B cell (primary cell): ENCODE results near the gene FBXO9. TPM values are rescaled to one million over a fixed set of nuclear protein-coding genes. Genes with fewer than 3 reads are reported as not detected.

ENCODE experiments used
- ATAC-seq: fragments of 200-7000 bp; cut with Tn5 transposase; one replicate; pipeline ENCODE4 v1.10.0; 2021; ENCODE audit warnings: low read depth, mild to moderate bottlenecking, moderate number of reproducible peaks, moderate library complexity
- CTCF ChIA-PET: fragments of 350-600 bp; sonication (Branson Sonifier 250); formaldehyde crosslinking; loops from one replicate; lab custom pipeline; 2021; ENCODE audit warnings: antibody characterized with exemption, inconsistent platforms; lab: Charles Lee
- POLR2A ChIA-PET: fragments of 350-600 bp; sonication (Branson Sonifier 250); formaldehyde crosslinking; loops from one replicate; lab custom pipeline; 2021; ENCODE audit warnings: antibody characterized with exemption; lab: Charles Lee
- DNase-seq: peaks from one replicate; pipeline ENCODE4 v3.0.0; 2013
- H2AFZ ChIP-seq: 2 replicates; pipeline ENCODE4 v1.6.1; 2012; ENCODE audit warnings: mild to moderate bottlenecking, low read depth, low read length; ENCODE audit not compliant: insufficient read depth, poor library complexity, severe bottlenecking
- H3K27ac ChIP-seq, 2 donors: 1 replicate in 1 of 2; 2 replicates in 1 of 2; pipeline ENCODE4 v1.5.1; 2012 to 2013; ENCODE audit warnings: low read length in 2 of 2, mild to moderate bottlenecking in 2 of 2, moderate library complexity in 1 of 2
- H3K27me3 ChIP-seq, 4 experiments: fragments of 200-600 bp in 1 of 4; sonication (generic) in 1 of 4; replicated peaks in 1 of 4; 1 replicate in 2 of 4; 2 replicates in 2 of 4; pipeline versions ENCODE4 v1.6.1 to v1.7.0; 2013 to 2016; ENCODE audit warnings: low read length in 3 of 4, mild to moderate bottlenecking in 2 of 4, mixed read lengths in 1 of 4, moderate library complexity in 1 of 4; ENCODE audit not compliant: insufficient read depth in 4 of 4, control insufficient read depth in 3 of 4; ENCODE audit errors: control extremely low read depth in 1 of 4
- H3K36me3 ChIP-seq, 2 experiments: replicated peaks in 1 of 2; 1 replicate in 1 of 2; 2 replicates in 1 of 2; pipeline versions ENCODE4 v1.6.1 to v1.7.1; 2013; ENCODE audit warnings: low read length in 1 of 2; ENCODE audit not compliant: insufficient read depth in 2 of 2, control insufficient read depth in 1 of 2; ENCODE audit errors: control extremely low read depth in 1 of 2, extremely low read depth in 1 of 2
- H3K4me1 ChIP-seq, 2 donors: fragments of 200-600 bp in 1 of 2; sonication (generic) in 1 of 2; 1 replicate in 1 of 2; 2 replicates in 1 of 2; pipeline versions ENCODE4 v1.5.1 to v1.6.1; 2013 to 2017; ENCODE audit warnings: low read length in 2 of 2; ENCODE audit not compliant: control insufficient read depth in 2 of 2, insufficient read depth in 2 of 2
- H3K4me2 ChIP-seq: replicated peaks from 2 replicates; pipeline ENCODE3; 2012; ENCODE audit warnings: mild to moderate bottlenecking, low read depth, low read length; ENCODE audit not compliant: poor library complexity, severe bottlenecking
- H3K4me3 ChIP-seq, 5 experiments: fragments of 200-600 bp in 1 of 5; sonication (generic) in 1 of 5; 1 replicate in 3 of 5; 2 replicates in 2 of 5; pipeline versions ENCODE4 v1.5.1 to v1.7.0; 2011 to 2016; ENCODE audit warnings: low read length in 4 of 5, mild to moderate bottlenecking in 4 of 5, low read depth in 2 of 5, control low read depth in 1 of 5, moderate library complexity in 1 of 5; ENCODE audit not compliant: insufficient read depth in 1 of 5; ENCODE audit errors: control extremely low read depth in 1 of 5, extremely low read depth in 1 of 5
- H3K79me2 ChIP-seq: fragments of 200-600 bp; sonication (generic); one replicate; pipeline ENCODE4 v1.6.0; 2016; ENCODE audit warnings: low read length; ENCODE audit not compliant: control insufficient read depth, insufficient read depth
- H3K9ac ChIP-seq: fragments of 200-600 bp; sonication (generic); 2 replicates; pipeline ENCODE4 v1.6.1; 2017; ENCODE audit warnings: mild to moderate bottlenecking, low read length, moderate library complexity
- H3K9me3 ChIP-seq, 3 donors: one replicate each; pipeline versions ENCODE4 v1.6.1 to v1.7.1; 2013; ENCODE audit warnings: low read length in 2 of 3; ENCODE audit not compliant: control insufficient read depth in 2 of 3, insufficient read depth in 1 of 3; ENCODE audit errors: control extremely low read depth in 1 of 3
- H4K20me1 ChIP-seq: 2 replicates; pipeline ENCODE4 v1.6.0; 2012; ENCODE audit warnings: mild to moderate bottlenecking, low read length; ENCODE audit not compliant: insufficient read depth, control insufficient read depth, poor library complexity, severe bottlenecking
- H3K27ac Mint-ChIP-seq: one replicate; pipeline ENCODE4 v1.8.0; 2021; ENCODE audit warnings: mixed read lengths
- H3K27me3 Mint-ChIP-seq: one replicate; pipeline ENCODE4 v1.8.0; 2021; ENCODE audit warnings: mixed read lengths
- H3K4me1 Mint-ChIP-seq: one replicate; pipeline ENCODE4 v1.8.0; 2021; ENCODE audit warnings: mixed read lengths
- H3K4me3 Mint-ChIP-seq: one replicate; pipeline ENCODE4 v1.8.0; 2021; ENCODE audit warnings: mixed read lengths
- H3K9me3 Mint-ChIP-seq: one replicate; pipeline ENCODE4 v1.8.0; 2022; ENCODE audit warnings: mixed read lengths; ENCODE audit not compliant: insufficient read depth
- EZH2 ChIP-seq: IDR thresholded peaks from 2 replicates; pipeline ENCODE4 v1.6.1; 2012; ENCODE audit warnings: borderline replicate concordance, low read depth, mild to moderate bottlenecking, moderate library complexity, low read length; ENCODE audit not compliant: insufficient read depth, poor library complexity, severe bottlenecking
- WGBS: methylation state at CpG from one replicate; pipeline ENCODE4 v1.1.5; 2013; ENCODE audit warnings: missing lambda C conversion rate; ENCODE audit not compliant: insufficient coverage; 5-methylcytosine and 5-hydroxymethylcytosine counted together
- intact Hi-C: fragments of 100-400 bp; cut with micrococcal nuclease; formaldehyde crosslinking; loops from one replicate; pipeline ENCODE4 v1.10.0; 2022
- polyA plus RNA-seq: library from polyadenylated mRNA; depleted of rRNA; stranded (reverse); fragments of >200 nt; gene quantifications from 2 replicates; pipeline ENCODE4 v1.2.3, GENCODE V29; 2012
- total RNA-seq, 2 donors: library from RNA; stranded (reverse); fragments of 120-200 nt in 1 of 2; gene quantifications; 1 replicate in 1 of 2; 2 replicates in 1 of 2; pipeline versions ENCODE4 v1.2.3 to v1.2.4, GENCODE V29; 2013 to 2022
- TF ChIP-seq, protein P1 (sequence below): fragments of 200-600 bp; IDR thresholded peaks from one replicate; pipeline ENCODE4 v1.8.0; 2022; ENCODE audit warnings: antibody characterized with exemption, mild to moderate bottlenecking

Gene FBXO9
- total and polyA plus RNA-seq, 2 donors (not counting 1 experiment from before 2014, with no cell fraction given) = 105 TPM

DNA sequence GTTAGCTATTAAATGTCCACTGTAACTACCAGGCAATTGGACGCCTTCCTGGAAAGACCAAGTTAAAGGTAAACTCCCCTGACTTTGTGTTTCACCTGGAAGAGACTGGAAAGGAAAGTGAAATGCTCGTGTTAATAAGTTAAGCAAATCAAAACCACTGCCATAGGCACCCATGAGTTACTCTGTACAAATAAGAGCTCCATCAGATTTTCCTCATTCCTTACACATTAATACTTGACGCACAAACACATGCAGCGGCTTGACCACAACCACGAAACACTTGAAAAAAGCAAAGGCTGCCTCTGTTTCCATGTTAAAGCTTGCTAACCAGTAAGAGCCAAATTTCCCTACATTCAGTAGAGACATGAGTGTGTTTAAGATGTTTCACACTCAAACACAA is 63.6 kb downstream of the FBXO9 start:
- no peak overlapping the region for H3K27ac ChIP-seq
- 100% methylated on average over 2 of the region's 5 CpGs for WGBS
- Mint-ChIP-seq H3K4me3 (no peak overlapping the region), H3K9me3 (no peaks in the 10 kb centered on the region), H3K27ac (no peak overlapping the region), H3K4me1 (no peaks in the 10 kb centered on the region), H3K27me3 (peaks cover 6% of the 10 kb centered on the region)
- no peaks in the 10 kb centered on the region for H3K4me1 ChIP-seq
- no peak overlapping the region for H3K4me2 ChIP-seq
- no peaks in the 10 kb centered on the region for H3K79me2 ChIP-seq
- no peak overlapping the region for H3K9ac ChIP-seq
- intact Hi-C loops = no loop called here
- DNase-seq (no peak), ATAC-seq (no peak)
- H2AFZ ChIP-seq = no peak overlapping the region
- ChIA-PET POLR2A (no interaction called here), CTCF (no interaction called here)
- no peak for TF ChIP-seq EZH2
- TF ChIP-seq, protein P1, sequence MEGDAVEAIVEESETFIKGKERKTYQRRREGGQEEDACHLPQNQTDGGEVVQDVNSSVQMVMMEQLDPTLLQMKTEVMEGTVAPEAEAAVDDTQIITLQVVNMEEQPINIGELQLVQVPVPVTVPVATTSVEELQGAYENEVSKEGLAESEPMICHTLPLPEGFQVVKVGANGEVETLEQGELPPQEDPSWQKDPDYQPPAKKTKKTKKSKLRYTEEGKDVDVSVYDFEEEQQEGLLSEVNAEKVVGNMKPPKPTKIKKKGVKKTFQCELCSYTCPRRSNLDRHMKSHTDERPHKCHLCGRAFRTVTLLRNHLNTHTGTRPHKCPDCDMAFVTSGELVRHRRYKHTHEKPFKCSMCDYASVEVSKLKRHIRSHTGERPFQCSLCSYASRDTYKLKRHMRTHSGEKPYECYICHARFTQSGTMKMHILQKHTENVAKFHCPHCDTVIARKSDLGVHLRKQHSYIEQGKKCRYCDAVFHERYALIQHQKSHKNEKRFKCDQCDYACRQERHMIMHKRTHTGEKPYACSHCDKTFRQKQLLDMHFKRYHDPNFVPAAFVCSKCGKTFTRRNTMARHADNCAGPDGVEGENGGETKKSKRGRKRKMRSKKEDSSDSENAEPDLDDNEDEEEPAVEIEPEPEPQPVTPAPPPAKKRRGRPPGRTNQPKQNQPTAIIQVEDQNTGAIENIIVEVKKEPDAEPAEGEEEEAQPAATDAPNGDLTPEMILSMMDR = no peak
- no peaks in the 10 kb centered on the region for H4K20me1 ChIP-seq
- no peak overlapping the region for H3K4me3 ChIP-seq
- no peaks in the 10 kb centered on the region for H3K27me3 ChIP-seq
- no peaks in the 10 kb centered on the region for H3K9me3 ChIP-seq
- H3K36me3 ChIP-seq = no peaks in the 10 kb centered on the region

- ChIA-PET CTCF (no interaction called here), POLR2A (interaction anchor here (0.6 kb wide), 1 partner anchor 51 kb away, joined by 3 read pairs; no protein-coding TSS in a partner anchor)
- Histone ChIP-seq H3K27ac (no peak overlapping the region), H2AFZ (no peak overlapping the region), H3K27me3 (no peaks in the 10 kb centered on the region), H3K4me3 (no peak overlapping the region), H3K9me3 (no peaks in the 10 kb centered on the region), H4K20me1 (no peaks in the 10 kb centered on the region), H3K4me1 (no peaks in the 10 kb centered on the region), H3K9ac (no peak overlapping the region), H3K36me3 (no peaks in the 10 kb centered on the region), H3K4me2 (no peak overlapping the region), H3K79me2 (no peaks in the 10 kb centered on the region)
- Mint-ChIP-seq H3K27ac (no peak overlapping the region), H3K27me3 (peaks cover 6% of the 10 kb centered on the region), H3K4me3 (no peak overlapping the region), H3K9me3 (no peaks in the 10 kb centered on the region), H3K4me1 (no peaks in the 10 kb centered on the region)
- 97% methylated on average over 5 of the region's 6 CpGs for WGBS
- no peak for TF ChIP-seq EZH2
- TF ChIP-seq, protein P1 = no peak
- ATAC-seq (no peak), DNase-seq (no peak)
- intact Hi-C loops = no loop called here
Measured at GRCh38 chr6:53130569-53131290, 65.5 kb downstream of the FBXO9 start.
